Mesendoderm (in vitro differentiated cells): ENCODE measurements around the gene EXOC2.
"Not testable (repeated sequence)": the region's sequence is repeated elsewhere in the genome, so short reads cannot be mapped to it uniquely, and the experiment has no call there.

Source experiments
- DNase-seq: peaks from one replicate; pipeline ENCODE4 v3.0.0; 2013
- H2AK5ac ChIP-seq: 2 replicates; pipeline ENCODE4 v1.6.1; 2013; ENCODE audit warnings: low read length, inconsistent platforms
- H2BK120ac ChIP-seq: 2 replicates; pipeline ENCODE4 v1.6.1; 2013; ENCODE audit warnings: low read depth, mild to moderate bottlenecking, low read length, moderate library complexity, mixed read lengths
- H2BK15ac ChIP-seq: replicated peaks from 2 replicates; pipeline ENCODE4 v1.6.1; 2013; ENCODE audit warnings: low read depth, mild to moderate bottlenecking, moderate library complexity
- H2BK5ac ChIP-seq: 2 replicates; pipeline ENCODE4 v1.6.1; 2013; ENCODE audit warnings: low read length, inconsistent platforms
- H3K18ac ChIP-seq: 2 replicates; pipeline ENCODE4 v1.6.1; 2013; ENCODE audit warnings: mild to moderate bottlenecking, low read length, mixed read lengths
- H3K23ac ChIP-seq: one replicate; pipeline ENCODE4 v1.6.1; 2013; ENCODE audit warnings: low read length
- H3K27ac ChIP-seq: 2 replicates; pipeline ENCODE4 v1.5.1; 2013; ENCODE audit warnings: low read depth, mild to moderate bottlenecking, inconsistent platforms, low read length, moderate library complexity
- H3K27me3 ChIP-seq: 2 replicates; pipeline ENCODE4 v1.6.1; 2013; ENCODE audit warnings: low read length, control low read depth, mild to moderate bottlenecking, inconsistent platforms; ENCODE audit not compliant: insufficient read depth, poor library complexity
- H3K36me3 ChIP-seq: 2 replicates; pipeline ENCODE4 v1.6.1; 2013; ENCODE audit warnings: low read length, inconsistent platforms; ENCODE audit not compliant: control insufficient read depth, insufficient read depth
- H3K4ac ChIP-seq: one replicate; pipeline ENCODE4 v1.6.1; 2013; ENCODE audit warnings: low read depth, mild to moderate bottlenecking, low read length, moderate library complexity
- H3K4me1 ChIP-seq: 2 replicates; pipeline ENCODE4 v1.6.1; 2013; ENCODE audit warnings: low read depth, low read length, inconsistent platforms; ENCODE audit not compliant: control insufficient read depth
- H3K4me2 ChIP-seq: 2 replicates; pipeline ENCODE4 v1.6.1; 2013; ENCODE audit warnings: low read length
- H3K4me3 ChIP-seq: 2 replicates; pipeline ENCODE4 v1.5.1; 2013; ENCODE audit warnings: mild to moderate bottlenecking, low read length
- H3K56ac ChIP-seq: one replicate; pipeline ENCODE4 v1.6.1; 2013; ENCODE audit warnings: low read length
- H3K79me1 ChIP-seq: 2 replicates; pipeline ENCODE4 v1.6.1; 2013; ENCODE audit warnings: low read length, inconsistent platforms
- H3K79me2 ChIP-seq: 2 replicates; pipeline ENCODE4 v1.6.1; 2013; ENCODE audit warnings: mild to moderate bottlenecking, low read length; ENCODE audit not compliant: control insufficient read depth, insufficient read depth
- H3K9ac ChIP-seq: 2 replicates; pipeline ENCODE4 v1.6.1; 2013; ENCODE audit warnings: low read length, inconsistent platforms
- H4K5ac ChIP-seq: one replicate; pipeline ENCODE4 v1.6.1; 2013; ENCODE audit warnings: low read length
- H4K8ac ChIP-seq: one replicate; pipeline ENCODE4 v1.6.1; 2013; ENCODE audit warnings: low read depth, mild to moderate bottlenecking, control low read depth, low read length, moderate library complexity
- WGBS: extraction: QIAGEN DNeasy Blood & Tissue Kit; methylation state at CpG from one replicate; pipeline ENCODE4 v1.1.7; 2013; ENCODE audit warnings: low lambda C conversion rate, missing lambda C conversion rate; ENCODE audit not compliant: insufficient coverage; ENCODE audit errors: extremely low coverage; 5-methylcytosine and 5-hydroxymethylcytosine counted together

Gene EXOC2

GRCh38 chr6:613981-614380, 79.0 kb downstream of the EXOC2 start:
- WGBS = no CpG with 5 or more reads among the region's 7 CpGs
- Histone ChIP-seq H2BK120ac (no peak overlapping the region), H3K79me1 (no peaks in the 10 kb centered on the region), H3K27ac (no peak overlapping the region), H3K56ac (no peak overlapping the region), H3K23ac (no peak overlapping the region), H3K79me2 (no peaks in the 10 kb centered on the region), H3K4me1 (no peaks in the 10 kb centered on the region), H3K4ac (no peak overlapping the region), H2AK5ac (no peak overlapping the region), H3K18ac (no peak overlapping the region), H3K27me3 (no peaks in the 10 kb centered on the region), H4K5ac (no peak overlapping the region), H3K36me3 (no peaks in the 10 kb centered on the region), H3K9ac (no peak overlapping the region), H3K4me3 (no peak overlapping the region), H4K8ac (no peak overlapping the region), H3K4me2 (no peak overlapping the region), H2BK15ac (no peak overlapping the region), H2BK5ac (peak overlapping the region; percentile 59)
- peak; percentile 67 for DNase-seq

- no peaks in the 10 kb centered on the region for H3K27me3 ChIP-seq
- no peak overlapping the region for H2BK120ac ChIP-seq
- H3K56ac ChIP-seq = no peak overlapping the region
- no peak overlapping the region for H3K4ac ChIP-seq
- H4K8ac ChIP-seq = no peak overlapping the region
- H2BK5ac ChIP-seq = no peak overlapping the region
- no peak overlapping the region for H2BK15ac ChIP-seq
- H3K79me1 ChIP-seq = no peaks in the 10 kb centered on the region
- no peaks in the 10 kb centered on the region for H3K4me1 ChIP-seq
- H3K4me3 ChIP-seq = no peak overlapping the region
- no peak overlapping the region for H3K23ac ChIP-seq
- WGBS = no CpG with 5 or more reads among the region's 4 CpGs
- no peak overlapping the region for H3K18ac ChIP-seq
- DNase-seq = no peak
- no peak overlapping the region for H3K9ac ChIP-seq
- no peak overlapping the region for H3K27ac ChIP-seq
- H4K5ac ChIP-seq = no peak overlapping the region
- H2AK5ac ChIP-seq = no peak overlapping the region
- H3K79me2 ChIP-seq = no peaks in the 10 kb centered on the region
- no peaks in the 10 kb centered on the region for H3K36me3 ChIP-seq
- H3K4me2 ChIP-seq = no peak overlapping the region
Observed at GRCh38 chr6:611928-612327, 81.0 kb downstream of the EXOC2 start.

GRCh38 chr6:610882-611281, 82.1 kb downstream of the EXOC2 start:
- H3K56ac ChIP-seq = no peak overlapping the region
- H2BK120ac ChIP-seq = no peak overlapping the region
- no peaks in the 10 kb centered on the region for H3K4me1 ChIP-seq
- no peak overlapping the region for H2AK5ac ChIP-seq
- H3K4me2 ChIP-seq = no peak overlapping the region
- no peak for DNase-seq
- no peak overlapping the region for H2BK15ac ChIP-seq
- no peak overlapping the region for H3K9ac ChIP-seq
- H3K79me1 ChIP-seq = no peaks in the 10 kb centered on the region
- H3K18ac ChIP-seq = no peak overlapping the region
- H3K36me3 ChIP-seq = no peaks in the 10 kb centered on the region
- H2BK5ac ChIP-seq = no peak overlapping the region
- no peaks in the 10 kb centered on the region for H3K79me2 ChIP-seq
- H3K27me3 ChIP-seq = no peaks in the 10 kb centered on the region
- H3K27ac ChIP-seq = no peak overlapping the region
- no peak overlapping the region for H3K4me3 ChIP-seq
- no peak overlapping the region for H4K8ac ChIP-seq
- H3K4ac ChIP-seq = no peak overlapping the region
- H4K5ac ChIP-seq = no peak overlapping the region
- peak overlapping the region; percentile 45 for H3K23ac ChIP-seq
- WGBS = no CpG with 5 or more reads among the region's 2 CpGs

- no peak overlapping the region for H2BK120ac ChIP-seq
Observed at GRCh38 chr6:609905-610304, 83.0 kb downstream of the EXOC2 start.

GRCh38 chr6:606829-607379, 86.0 kb downstream of the EXOC2 start:
- Histone ChIP-seq H4K8ac (no peak overlapping the region), H3K27ac (no peak overlapping the region), H3K79me1 (peaks cover 2% of the 10 kb centered on the region), H3K79me2 (no peaks in the 10 kb centered on the region), H2BK5ac (no peak overlapping the region), H2BK120ac (no peak overlapping the region), H3K4me3 (no peak overlapping the region), H3K4me1 (no peaks in the 10 kb centered on the region), H2BK15ac (no peak overlapping the region), H4K5ac (no peak overlapping the region), H3K18ac (no peak overlapping the region), H3K36me3 (no peaks in the 10 kb centered on the region), H2AK5ac (no peak overlapping the region), H3K4ac (no peak overlapping the region), H3K9ac (no peak overlapping the region), H3K56ac (no peak overlapping the region), H3K4me2 (no peak overlapping the region), H3K27me3 (no peaks in the 10 kb centered on the region), H3K23ac (no peak overlapping the region)
- WGBS = no CpG with 5 or more reads among the region's 14 CpGs
- DNase-seq = no peak

More at GRCh38 chr6:609905-610304, 83.0 kb downstream of the EXOC2 start:
- no peak for DNase-seq
- H3K4me1 ChIP-seq = no peaks in the 10 kb centered on the region
- H3K4me2 ChIP-seq = no peak overlapping the region
- H3K27ac ChIP-seq = no peak overlapping the region
- no peak overlapping the region for H4K5ac ChIP-seq
- no peaks in the 10 kb centered on the region for H3K27me3 ChIP-seq
- no peak overlapping the region for H2BK15ac ChIP-seq
- no peak overlapping the region for H2BK5ac ChIP-seq
- H3K18ac ChIP-seq = no peak overlapping the region
- H4K8ac ChIP-seq = no peak overlapping the region
- no peaks in the 10 kb centered on the region for H3K36me3 ChIP-seq
- H3K4ac ChIP-seq = no peak overlapping the region
- H3K4me3 ChIP-seq = no peak overlapping the region
- no peaks in the 10 kb centered on the region for H3K79me2 ChIP-seq
- H2AK5ac ChIP-seq = no peak overlapping the region
- no peak overlapping the region for H3K56ac ChIP-seq
- H3K79me1 ChIP-seq = no peaks in the 10 kb centered on the region
- no CpG with 5 or more reads among the region's 4 CpGs for WGBS
- no peak overlapping the region for H3K23ac ChIP-seq
- no peak overlapping the region for H3K9ac ChIP-seq

DNA sequence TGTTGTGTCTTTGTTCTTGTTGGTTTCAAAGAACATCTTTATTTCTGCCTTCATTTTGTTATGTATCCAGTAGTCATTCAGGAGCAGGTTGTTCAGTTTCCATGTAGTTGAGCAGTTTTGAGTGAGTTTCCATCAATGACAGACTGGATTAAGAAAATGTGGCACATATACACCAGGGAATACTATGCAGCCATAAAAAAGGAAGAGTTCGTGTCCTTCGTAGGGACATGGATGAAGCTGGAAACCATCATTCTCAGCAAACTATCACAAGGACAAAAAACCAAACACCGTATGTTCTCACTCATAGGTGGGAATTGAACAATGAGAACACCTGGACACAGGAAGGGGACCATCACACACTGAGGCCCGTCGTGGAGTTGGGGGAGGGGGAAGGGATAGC, 87.0 kb downstream of the EXOC2 start:
- not testable (repeated sequence) for H2BK15ac ChIP-seq, H3K36me3 ChIP-seq, H3K56ac ChIP-seq, H2BK120ac ChIP-seq, DNase-seq, H3K18ac ChIP-seq, H3K4me1 ChIP-seq, H3K23ac ChIP-seq, H3K79me2 ChIP-seq, H3K9ac ChIP-seq, H3K4me2 ChIP-seq, H2BK5ac ChIP-seq, H3K79me1 ChIP-seq, H4K5ac ChIP-seq, H4K8ac ChIP-seq, H2AK5ac ChIP-seq, H3K4me3 ChIP-seq, H3K4ac ChIP-seq, H3K27me3 ChIP-seq, H3K27ac ChIP-seq
- no CpG with 5 or more reads among the region's 5 CpGs for WGBS
